HCT116 (cell line): Measurements from ENCODE around the gene KRTAP10-8. TPM values are rescaled to one million over a fixed set of nuclear protein-coding genes. Genes with fewer than 3 reads are reported as not detected.
"Not testable (repeated sequence)": the region's sequence is repeated elsewhere in the genome, so short reads cannot be mapped to it uniquely, and the experiment has no call there.

Experiments
- ATAC-seq: fragments of 200-7000 bp; cut with Tn5 transposase; 2 replicates; pipeline ENCODE4 v1.9.1; 2020; ENCODE audit warnings: mild to moderate bottlenecking, moderate library complexity
- BruUV-seq: library from RNA; stranded (reverse); fragments of 400-500 nt; replicated peaks from 2 replicates; lab custom pipeline; 2021; lab: Mats Ljungman, UMichigan
- CTCF ChIA-PET: fragments of 300-600 bp; sonication (Branson Sonifier 250); formaldehyde crosslinking; loops from one replicate; lab custom pipeline; 2021; ENCODE audit warnings: antibody characterized with exemption; lab: Charles Lee
- POLR2A ChIA-PET: fragments of 300-600, 350-600 bp; sonication (Branson Sonifier 250); formaldehyde crosslinking; loops from one replicate; lab custom pipeline; 2021; ENCODE audit warnings: antibody characterized with exemption; lab: Charles Lee
- RAD21 ChIA-PET, 2 experiments: fragments of 300-600 bp; sonication (Branson Sonifier 250); formaldehyde crosslinking; loops; one replicate each; lab custom pipeline; 2023; ENCODE audit warnings: low total read pairs in 2 of 2; ENCODE audit not compliant: uncharacterized antibody in 2 of 2, unreplicated experiment in 2 of 2, low non-redundant PET in 1 of 2; lab: Charles Lee
- DNase-seq: peaks from one replicate; pipeline ENCODE4 v3.0.0-alpha.2; 2010; ENCODE audit warnings: low read depth, low spot score
- H2AFZ ChIP-seq: fragments of 200-600 bp; shearing (Covaris generic), sonication (generic); 2 replicates; pipeline ENCODE4 v1.6.1; 2017; ENCODE audit warnings: low read depth, mixed run types, mixed read lengths, antibody characterized with exemption, low read length; ENCODE audit not compliant: poor library complexity, severe bottlenecking
- H3K27ac ChIP-seq: 2 replicates; pipeline ENCODE4 v1.5.1; 2012; ENCODE audit warnings: low read depth, low read length
- H3K27me3 ChIP-seq: fragments of 200-600 bp; sonication (generic); 2 replicates; pipeline ENCODE4 v1.6.1; 2016; ENCODE audit warnings: mixed run types, low read length, mixed read lengths; ENCODE audit not compliant: insufficient read depth
- H3K36me3 ChIP-seq, 2 experiments: fragments of 200-500 bp in 1 of 2; fragments of 200-600 bp in 1 of 2; sonication (Bioruptor generic) in 1 of 2; sonication (generic) in 1 of 2; 2 replicates each; pipeline versions ENCODE4 v1.5.1 to v1.6.1; 2014 to 2016; ENCODE audit warnings: low read length in 2 of 2, inconsistent platforms in 1 of 2, mixed read lengths in 1 of 2, mixed run types in 1 of 2; ENCODE audit not compliant: insufficient read depth in 2 of 2, control insufficient read depth in 1 of 2
- H3K4me1 ChIP-seq, 2 experiments: fragments of 200-600 bp in 1 of 2; sonication (generic) in 1 of 2; 2 replicates each; pipeline versions ENCODE4 v1.5.1 to v1.6.1; 2012 to 2017; ENCODE audit warnings: low read length in 2 of 2, inconsistent platforms in 1 of 2, mild to moderate bottlenecking in 1 of 2, mixed read lengths in 1 of 2, mixed run types in 1 of 2, moderate library complexity in 1 of 2; ENCODE audit not compliant: insufficient read depth in 2 of 2, control insufficient read depth in 1 of 2
- H3K4me2 ChIP-seq: fragments of 200-600 bp; sonication (generic); 2 replicates; pipeline ENCODE4 v1.6.1; 2017; ENCODE audit warnings: mixed run types, low read length, mixed read lengths
- H3K4me3 ChIP-seq, 2 experiments: fragments of 200-600 bp in 1 of 2; sonication (generic) in 1 of 2; replicated peaks in 1 of 2; 2 replicates each; pipeline ENCODE4 v1.5.1; 2011 to 2016; ENCODE audit warnings: low read length in 2 of 2, control low read depth in 1 of 2, low read depth in 1 of 2, mild to moderate bottlenecking in 1 of 2, mixed read lengths in 1 of 2, mixed run types in 1 of 2
- H3K79me2 ChIP-seq: fragments of 200-600 bp; sonication (generic); 2 replicates; pipeline ENCODE4 v1.6.1; 2017; ENCODE audit warnings: mild to moderate bottlenecking, mixed run types, low read length, moderate library complexity, mixed read lengths; ENCODE audit not compliant: insufficient read depth
- H3K9ac ChIP-seq: fragments of 200-600 bp; sonication (generic); 2 replicates; pipeline ENCODE4 v1.6.1; 2016; ENCODE audit warnings: low read length, mixed read lengths
- H3K9me2 ChIP-seq: fragments of 200-600 bp; sonication (generic), shearing (Covaris generic); 2 replicates; pipeline ENCODE4 v1.6.1; 2017; ENCODE audit warnings: mixed run types, mild to moderate bottlenecking, moderate library complexity; ENCODE audit not compliant: insufficient read depth
- H3K9me3 ChIP-seq, 2 experiments: fragments of 200-500 bp in 1 of 2; fragments of 200-600 bp in 1 of 2; sonication (Bioruptor generic) in 1 of 2; sonication (generic) in 1 of 2; 2 replicates each; pipeline ENCODE4 v1.6.1; 2014 to 2017; ENCODE audit warnings: low read length in 2 of 2, mixed read lengths in 2 of 2, inconsistent platforms in 1 of 2, low read depth in 1 of 2, mild to moderate bottlenecking in 1 of 2, mixed run types in 1 of 2, moderate library complexity in 1 of 2; ENCODE audit not compliant: control insufficient read depth in 1 of 2, insufficient read depth in 1 of 2
- H4K20me1 ChIP-seq: fragments of 200-600 bp; sonication (generic), shearing (Covaris generic); 2 replicates; pipeline ENCODE4 v1.6.1; 2017; ENCODE audit warnings: mixed run types, mild to moderate bottlenecking, moderate library complexity; ENCODE audit not compliant: insufficient read depth
- intact Hi-C: fragments of 100-400 bp; cut with micrococcal nuclease; formaldehyde crosslinking; loops from 2 replicates; pipeline ENCODE4 v1.10.0; 2022
- total RNA-seq: library from RNA; stranded (reverse); gene quantifications from one replicate; pipeline ENCODE4 v1.2.1, GENCODE V29; 2021; ENCODE audit not compliant: unreplicated experiment

Gene KRTAP10-8
- total RNA-seq, 1 experiment from 2014 or later, result not detected

DNA sequence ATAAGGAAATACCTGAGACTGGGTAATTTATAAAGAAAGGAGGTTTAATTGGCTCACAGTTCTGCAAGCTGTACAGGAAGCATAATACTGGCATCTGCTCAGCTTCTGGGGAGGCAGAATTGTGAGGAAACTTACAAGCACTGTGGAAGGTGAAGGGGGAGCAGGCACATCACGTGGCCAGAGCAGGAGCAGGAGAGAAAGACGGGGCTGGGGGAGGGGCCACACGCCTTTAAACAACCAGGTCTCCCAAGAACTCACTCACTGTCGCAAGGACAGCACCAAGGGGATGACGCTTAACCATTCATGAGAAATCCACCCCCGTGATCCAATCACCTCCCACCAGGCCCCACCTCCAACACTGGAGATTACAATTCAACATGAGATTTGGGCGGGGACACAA, 49.7 kb downstream of the KRTAP10-8 start:
- H3K27ac ChIP-seq, intact Hi-C loops, H3K9me2 ChIP-seq, H4K20me1 ChIP-seq, DNase-seq, H3K4me1 ChIP-seq, H3K4me3 ChIP-seq, H3K36me3 ChIP-seq, H3K9ac ChIP-seq, RAD21 ChIA-PET, H3K27me3 ChIP-seq, H3K9me3 ChIP-seq, H2AFZ ChIP-seq, BruUV-seq, H3K4me2 ChIP-seq, CTCF ChIA-PET, ATAC-seq, POLR2A ChIA-PET, H3K79me2 ChIP-seq: not testable (repeated sequence)

Other genes starting within 250 kb of the KRTAP10-8 start
- gene LRRC3, start 156.6 kb upstream of the KRTAP10-8 start, total RNA-seq, result 7.5 TPM
- not detected for gene KRTAP10-1, start 71.9 kb upstream of the KRTAP10-8 start, total RNA-seq
- gene KRTAP10-2, start 60.6 kb upstream of the KRTAP10-8 start, total RNA-seq, result not detected
- not detected for gene KRTAP10-3, start 53.3 kb upstream of the KRTAP10-8 start, total RNA-seq
- not detected for gene KRTAP10-4, start 38.4 kb upstream of the KRTAP10-8 start, total RNA-seq
- not detected for gene KRTAP10-5, start 31.5 kb upstream of the KRTAP10-8 start, total RNA-seq
- gene KRTAP10-6, start 19.6 kb upstream of the KRTAP10-8 start, total RNA-seq, result not detected
- gene KRTAP10-7, start 11.5 kb upstream of the KRTAP10-8 start, total RNA-seq, result not detected
- gene KRTAP10-9, start 15.0 kb downstream of the KRTAP10-8 start, total RNA-seq, result not detected
- gene KRTAP10-10, start 25.3 kb downstream of the KRTAP10-8 start, total RNA-seq, result not detected
- not detected for gene KRTAP10-11, start 34.3 kb downstream of the KRTAP10-8 start, total RNA-seq
- not detected for gene KRTAP12-4, start 42.6 kb downstream of the KRTAP10-8 start, total RNA-seq
- not detected for gene KRTAP12-3, start 45.9 kb downstream of the KRTAP10-8 start, total RNA-seq
- not detected for gene KRTAP12-2, start 54.8 kb downstream of the KRTAP10-8 start, total RNA-seq
- not detected for gene KRTAP12-1, start 70.1 kb downstream of the KRTAP10-8 start, total RNA-seq
- not detected for gene KRTAP10-12, start 85.1 kb downstream of the KRTAP10-8 start, total RNA-seq
- gene TSPEAR, start 99.5 kb downstream of the KRTAP10-8 start, total RNA-seq, result not detected
- 86.5 TPM for gene UBE2G2, start 189.7 kb downstream of the KRTAP10-8 start, total RNA-seq
- 31.5 TPM for gene SUMO3, start 206.0 kb downstream of the KRTAP10-8 start, total RNA-seq